OCI-LY3 (cell line): ENCODE results near the gene TRIM8.

Experiments used
- EZH2phosphoT487 ChIP-seq: fragments of 200-600 bp; shearing (Covaris generic); IDR thresholded peaks from 2 replicates; pipeline ENCODE4 v1.6.1; 2018; ENCODE audit warnings: antibody characterized with exemption, mixed run types, low read depth
- TF ChIP-seq, protein P1 (sequence below): fragments of 200-600, 300-600 bp; sonication (generic); IDR thresholded peaks from 2 replicates; pipeline ENCODE4 v1.5.1; 2014; ENCODE audit warnings: antibody characterized with exemption, low read length, low read depth

DNA sequence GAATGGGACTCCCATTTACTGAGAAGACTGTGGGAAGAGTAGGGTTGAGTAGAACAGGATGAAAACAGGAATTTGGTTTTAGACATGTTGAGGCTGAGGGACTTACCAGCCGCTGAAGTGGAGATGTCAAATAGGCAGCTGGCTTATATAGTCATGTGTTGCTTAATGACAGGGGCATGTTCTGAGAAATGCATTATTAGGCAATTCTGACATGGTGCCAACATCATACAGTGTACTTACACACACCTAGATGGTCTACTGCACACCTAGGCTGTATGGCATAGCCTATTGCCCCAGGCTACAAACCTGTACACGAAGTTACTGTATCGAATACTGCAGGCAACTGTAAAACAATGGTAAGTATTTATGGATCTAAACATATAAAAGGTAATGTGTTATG is 52.5 kb downstream of the TRIM8 start:
- TF ChIP-seq, protein P1, sequence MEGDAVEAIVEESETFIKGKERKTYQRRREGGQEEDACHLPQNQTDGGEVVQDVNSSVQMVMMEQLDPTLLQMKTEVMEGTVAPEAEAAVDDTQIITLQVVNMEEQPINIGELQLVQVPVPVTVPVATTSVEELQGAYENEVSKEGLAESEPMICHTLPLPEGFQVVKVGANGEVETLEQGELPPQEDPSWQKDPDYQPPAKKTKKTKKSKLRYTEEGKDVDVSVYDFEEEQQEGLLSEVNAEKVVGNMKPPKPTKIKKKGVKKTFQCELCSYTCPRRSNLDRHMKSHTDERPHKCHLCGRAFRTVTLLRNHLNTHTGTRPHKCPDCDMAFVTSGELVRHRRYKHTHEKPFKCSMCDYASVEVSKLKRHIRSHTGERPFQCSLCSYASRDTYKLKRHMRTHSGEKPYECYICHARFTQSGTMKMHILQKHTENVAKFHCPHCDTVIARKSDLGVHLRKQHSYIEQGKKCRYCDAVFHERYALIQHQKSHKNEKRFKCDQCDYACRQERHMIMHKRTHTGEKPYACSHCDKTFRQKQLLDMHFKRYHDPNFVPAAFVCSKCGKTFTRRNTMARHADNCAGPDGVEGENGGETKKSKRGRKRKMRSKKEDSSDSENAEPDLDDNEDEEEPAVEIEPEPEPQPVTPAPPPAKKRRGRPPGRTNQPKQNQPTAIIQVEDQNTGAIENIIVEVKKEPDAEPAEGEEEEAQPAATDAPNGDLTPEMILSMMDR, result no peak
- TF ChIP-seq EZH2phosphoT487, result no peak
